CD4-positive, alpha-beta T cell treated with Interleukin-4 for 4 hours (primary cell): ENCODE data around the gene ANKLE1.
"Not testable (repeated sequence)": the region's sequence is repeated elsewhere in the genome, so short reads cannot be mapped to it uniquely, and the experiment has no call there.

Source experiments
- DNase-seq: peaks from one replicate; pipeline ENCODE4 v3.0.0-alpha.2; 2020

The ANKLE1 gene

DNA sequence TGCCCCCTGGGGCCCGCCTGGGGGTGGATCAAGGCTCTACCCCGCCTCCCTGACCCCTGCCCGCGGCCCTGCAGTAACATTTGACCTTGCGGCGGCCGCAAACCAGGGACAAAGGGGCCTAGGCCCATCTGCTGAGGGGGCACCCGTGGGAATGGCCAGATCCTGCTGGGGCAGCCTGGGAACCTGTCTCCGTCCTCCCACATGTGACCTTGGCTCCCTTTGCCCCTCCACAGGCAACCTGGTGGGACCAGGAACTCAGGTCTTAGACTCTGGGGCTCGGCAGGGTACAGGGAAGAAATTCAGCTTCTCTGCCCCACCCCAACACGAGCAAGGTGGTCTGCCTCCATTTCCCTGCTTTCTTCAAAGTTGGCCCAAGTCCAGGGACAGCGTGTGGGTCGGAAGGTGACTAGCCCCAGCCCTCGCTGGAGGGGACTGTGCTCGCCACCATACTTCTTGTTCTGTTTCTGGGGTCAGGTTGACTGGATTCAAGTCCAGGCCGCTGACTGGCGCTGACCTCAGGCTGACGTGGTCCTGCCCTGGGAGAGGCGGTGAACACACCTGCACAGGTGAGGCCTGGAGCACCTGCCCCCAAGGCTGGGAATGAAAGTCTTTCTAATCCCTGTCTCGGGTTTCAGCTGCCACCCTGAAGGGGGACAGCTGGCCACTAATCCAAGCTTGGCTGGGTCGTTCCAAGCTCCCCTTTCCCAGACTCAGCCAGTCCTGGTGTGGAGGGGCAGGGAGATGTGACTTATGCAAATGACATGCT, 33.5 kb upstream of the ANKLE1 start:
- DNase-seq = no peak

DNA sequence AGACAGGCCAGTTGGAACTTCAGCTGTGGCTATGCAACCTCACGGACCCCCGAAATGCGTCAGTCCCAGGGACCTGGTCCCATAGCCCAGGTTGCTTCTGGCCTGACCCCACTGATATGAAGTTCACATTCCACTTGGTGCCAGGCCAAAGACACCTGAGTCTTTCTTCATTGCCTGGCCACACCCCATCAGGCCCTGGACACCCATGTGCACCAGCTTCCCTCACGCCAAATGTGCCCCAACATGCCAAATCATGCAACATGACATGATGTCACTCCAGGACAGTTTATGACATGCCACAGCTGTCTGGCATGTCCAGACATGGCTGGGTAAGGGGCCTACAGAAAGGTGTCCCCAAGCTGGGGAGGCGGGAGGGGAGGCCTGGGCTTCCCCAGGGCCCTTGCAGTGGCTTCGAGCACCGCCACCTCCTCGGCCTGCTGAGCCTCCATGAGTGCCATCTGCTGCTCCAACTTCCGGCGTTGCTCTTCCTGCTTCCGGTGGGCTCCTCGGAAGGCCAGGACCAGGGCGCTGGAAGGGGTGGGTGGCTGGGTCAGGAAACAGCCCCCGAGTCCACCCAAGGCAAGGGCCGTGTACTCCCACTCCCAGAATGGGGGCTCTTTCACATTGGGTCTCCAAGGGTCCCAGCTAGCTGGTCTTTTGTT, 31.7 kb upstream of the ANKLE1 start:
- no peak for DNase-seq

DNA sequence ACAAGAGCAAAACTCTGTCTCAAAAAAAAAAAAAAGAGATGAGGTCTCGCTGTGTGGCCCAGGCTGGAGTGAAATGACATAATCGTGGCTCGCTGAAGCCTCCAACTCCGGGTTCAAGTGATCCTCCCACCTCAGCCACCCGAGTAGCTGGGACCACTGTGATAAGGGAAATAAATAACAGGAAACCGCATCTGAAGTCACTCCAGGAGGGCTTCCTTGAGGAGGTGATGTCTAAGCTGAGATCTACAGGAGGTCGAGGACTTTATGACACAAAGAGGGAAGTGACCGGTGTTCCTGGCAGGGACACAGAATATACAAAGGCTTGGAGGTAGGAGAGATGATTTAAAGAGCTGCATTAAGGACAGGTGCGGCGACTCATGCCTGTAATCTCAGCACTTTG, 27.1 kb upstream of the ANKLE1 start:
- DNase-seq = no peak

DNA sequence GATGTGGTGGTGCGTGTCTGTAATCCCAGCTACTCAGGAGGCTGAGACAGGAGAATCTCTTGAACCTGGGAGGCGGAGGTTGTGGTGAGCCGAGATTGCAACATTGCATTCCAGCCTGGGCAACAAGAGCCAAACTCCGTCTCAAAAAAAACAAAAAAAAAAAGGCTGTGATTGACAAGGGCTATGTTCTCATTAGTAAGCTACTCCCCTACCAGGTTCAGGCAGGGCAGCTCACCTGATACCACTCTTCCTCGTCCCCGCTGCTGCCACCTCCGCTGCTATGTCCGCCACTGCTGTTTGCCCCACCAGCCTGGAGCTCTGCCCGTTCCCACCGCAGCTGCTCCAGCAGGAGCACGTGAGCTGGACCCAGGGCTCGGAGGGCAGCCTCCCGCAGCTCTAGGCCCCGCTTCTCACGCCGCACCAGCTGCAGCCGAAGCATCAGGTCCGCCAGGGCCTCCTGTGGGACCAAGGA, 26.5 kb upstream of the ANKLE1 start:
- no peak for DNase-seq

DNA sequence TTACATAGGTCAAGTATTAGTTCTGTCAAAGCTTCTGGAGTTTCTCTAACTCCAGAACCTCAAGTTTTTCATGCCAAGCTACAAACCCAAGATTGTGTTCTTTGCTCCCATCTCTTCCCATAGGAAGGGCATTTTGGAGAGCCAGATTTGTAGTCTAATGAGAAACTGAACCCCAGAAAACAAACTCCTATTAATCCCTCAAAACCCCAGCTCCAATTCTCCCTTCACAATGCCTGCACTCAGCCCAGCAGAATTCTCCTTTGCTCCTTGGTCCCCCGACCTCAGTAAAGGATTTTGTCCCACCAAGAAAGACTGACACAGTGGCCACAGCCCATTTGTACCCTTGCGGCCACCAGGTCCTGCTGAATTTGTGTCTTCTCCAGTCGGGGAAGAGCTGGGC, 25.6 kb upstream of the ANKLE1 start:
- DNase-seq = no peak

DNA sequence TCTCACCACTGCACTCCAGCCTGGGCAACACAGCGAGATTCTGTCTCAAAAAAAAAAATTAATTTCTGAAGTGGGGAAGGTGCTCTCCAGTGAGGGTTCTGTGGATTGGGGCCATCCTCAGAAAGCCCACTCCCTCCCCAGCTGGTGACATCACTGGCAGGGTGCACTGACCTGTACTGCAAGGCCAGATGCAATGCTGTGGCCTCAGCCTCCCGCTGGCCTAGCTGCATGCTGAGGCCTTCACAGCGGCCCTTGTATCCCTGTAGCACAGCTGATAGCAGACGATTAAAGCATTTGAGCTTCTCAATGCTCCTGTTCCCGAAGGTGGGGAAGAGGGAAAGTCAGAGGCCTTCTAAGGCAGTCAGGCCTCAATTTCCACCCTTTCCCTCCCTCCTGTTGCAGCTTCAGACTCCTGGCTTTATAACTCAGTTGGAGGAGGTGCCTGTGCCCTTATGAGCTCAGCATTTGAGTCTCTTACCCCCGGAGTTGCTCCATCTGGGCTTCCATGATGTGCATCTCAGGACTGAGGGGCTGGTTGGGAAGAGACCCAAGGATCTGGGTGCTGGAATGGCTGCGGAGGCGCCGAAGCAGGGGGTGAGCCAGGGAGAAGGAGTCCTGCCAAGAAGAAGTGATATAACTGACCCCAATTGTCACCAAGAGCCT, 22.5 kb upstream of the ANKLE1 start:
- DNase-seq = no peak

DNA sequence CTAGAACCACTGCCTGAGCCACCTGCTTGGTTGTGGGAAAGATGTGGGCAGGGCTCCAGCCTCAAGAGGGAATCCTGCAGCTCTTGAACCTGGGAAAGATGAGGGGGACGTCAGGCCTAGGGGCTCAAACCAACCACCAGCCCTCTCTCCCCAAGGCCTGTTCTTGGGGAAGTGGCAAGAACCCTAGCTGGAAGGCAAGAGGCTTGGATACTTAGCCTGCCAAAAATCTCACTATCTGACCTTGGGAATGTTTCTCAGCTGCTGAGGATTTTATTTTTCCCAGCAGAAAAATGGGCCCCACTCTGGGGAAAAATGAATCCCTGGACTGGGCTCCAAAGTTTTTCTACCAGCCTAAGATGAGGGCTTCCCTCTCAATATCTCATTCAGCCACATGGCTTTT, 21.8 kb upstream of the ANKLE1 start:
- no peak for DNase-seq

DNA sequence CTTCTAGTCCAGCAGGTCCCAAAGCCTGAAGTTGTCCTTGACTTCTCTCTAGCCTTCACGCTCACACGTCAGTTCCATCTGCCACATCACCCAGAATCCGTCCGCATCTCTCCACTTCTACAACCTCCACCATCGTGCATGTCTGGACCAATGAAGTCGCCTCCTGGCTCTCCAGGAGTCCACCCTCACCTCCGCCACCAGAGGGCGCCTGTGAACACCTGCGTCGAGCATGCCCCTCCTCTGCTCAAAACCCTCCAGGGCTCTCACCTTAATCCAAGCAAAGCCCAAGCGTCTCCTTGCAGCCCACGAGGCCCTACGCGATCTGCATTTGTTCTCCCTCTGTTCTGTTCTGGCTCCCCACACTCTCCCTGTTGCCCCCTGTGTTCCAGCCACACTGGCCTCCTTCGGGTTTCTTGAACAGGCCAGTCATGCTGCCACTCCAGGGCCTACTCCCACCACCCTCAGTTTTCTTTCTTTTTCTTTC, 20.8 kb upstream of the ANKLE1 start:
- DNase-seq = peak; percentile 88

DNA sequence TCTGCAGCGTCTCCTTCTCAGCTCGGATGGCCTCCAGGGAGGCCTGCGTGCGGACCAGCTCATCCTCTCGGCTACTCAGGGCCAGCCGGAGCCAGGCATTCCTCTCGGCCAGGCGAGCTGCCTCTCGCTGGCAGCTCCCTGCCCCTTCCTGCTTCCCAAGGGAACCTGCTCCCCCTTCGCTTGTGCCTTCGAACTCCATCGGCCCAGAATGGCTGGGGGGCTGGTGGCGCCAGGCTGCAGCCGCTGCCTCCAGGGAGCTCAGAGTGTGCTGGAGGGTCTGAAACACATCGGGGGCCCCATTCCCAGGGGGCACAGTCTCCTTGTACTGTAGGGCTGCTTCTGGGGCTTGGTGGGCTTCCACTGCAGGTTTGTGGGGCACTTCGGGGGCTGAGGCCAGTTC, 19.1 kb upstream of the ANKLE1 start:
- DNase-seq = no peak

DNA sequence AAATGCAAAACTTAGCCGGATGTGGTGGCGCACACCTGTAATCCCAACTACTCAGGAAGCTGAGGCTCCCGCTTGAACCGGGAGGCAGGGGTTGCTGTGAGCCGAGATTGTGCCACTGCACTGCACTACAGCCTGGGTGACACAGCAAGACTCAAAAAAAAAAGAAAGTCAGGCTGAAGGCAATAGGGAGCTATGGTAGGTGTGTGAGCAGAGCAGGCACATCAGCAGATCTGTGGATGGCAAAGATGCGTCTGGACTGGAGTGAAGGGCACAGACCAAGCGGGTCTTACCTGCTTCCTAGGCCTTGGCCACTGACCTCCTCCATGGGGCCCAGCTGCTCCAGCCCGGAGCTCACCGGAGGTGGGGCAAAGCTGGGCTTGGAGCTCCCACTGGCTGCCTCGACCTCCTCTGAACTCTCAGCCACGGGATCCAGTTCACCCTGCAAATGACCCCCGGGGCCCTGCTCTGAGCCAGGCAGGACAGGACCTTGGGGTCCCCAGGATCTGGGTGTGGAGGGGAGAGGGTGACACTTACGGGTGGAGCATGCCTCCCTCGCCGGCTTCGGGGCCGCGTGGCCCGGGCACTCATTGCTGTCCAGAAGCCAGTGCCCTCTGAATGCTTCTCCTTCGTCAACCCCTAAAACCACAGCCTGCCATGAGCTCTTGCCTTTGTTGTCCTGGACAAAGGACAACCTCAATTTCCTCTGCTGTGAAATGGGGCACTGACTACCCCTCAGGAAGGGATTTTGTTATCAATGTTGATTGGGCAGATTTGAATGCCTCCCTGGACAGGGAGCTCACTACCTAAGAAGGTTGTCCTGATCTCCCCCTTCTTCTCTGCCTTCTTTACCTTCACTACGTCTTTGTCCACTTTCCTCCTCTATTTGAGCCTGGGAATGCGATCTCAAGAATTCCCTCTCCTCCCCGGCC, 17.7 kb upstream of the ANKLE1 start:
- no peak for DNase-seq

DNA sequence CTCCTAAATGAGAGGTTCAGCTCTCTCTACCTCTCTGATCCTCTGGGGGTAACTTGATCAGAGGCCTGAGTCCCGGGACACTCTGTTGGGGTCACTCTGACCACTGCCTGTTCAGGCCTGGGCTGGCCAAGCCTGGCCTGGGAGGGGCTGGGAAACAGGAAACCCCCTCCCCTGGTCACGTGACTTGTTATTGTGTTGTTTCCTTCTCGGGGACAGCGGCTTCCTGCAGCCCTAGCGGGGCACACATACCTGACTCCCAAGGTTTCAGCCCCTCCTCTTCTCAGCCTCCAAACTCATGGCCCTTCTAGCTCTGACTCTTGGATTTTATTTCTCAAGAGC, 17.1 kb upstream of the ANKLE1 start, which contains the start of gene USHBP1:
TSS of gene USHBP1 (minus strand) at position 105 of the 339 bp plus-strand sequence. CDS start 446 bp downstream, outside the sequence.
- no peak for DNase-seq

DNA sequence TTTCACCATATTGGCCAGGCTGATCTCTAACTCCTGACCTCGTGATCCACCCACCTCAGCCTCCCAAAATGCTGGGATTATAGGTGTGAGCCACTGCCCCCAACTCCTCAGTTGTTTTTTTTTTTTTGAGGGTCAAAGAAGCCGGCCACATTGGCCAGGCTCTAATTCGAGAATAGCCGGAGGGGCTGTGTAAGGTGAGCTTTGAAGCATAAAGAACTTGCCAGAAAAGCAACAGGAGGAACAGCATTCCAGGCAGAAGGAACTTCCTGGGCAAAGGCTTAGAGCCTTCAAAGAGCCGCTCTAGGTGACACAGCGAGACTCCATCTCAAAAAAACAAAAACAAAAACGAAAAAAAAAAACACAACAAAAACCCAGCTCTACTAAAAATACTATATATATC, 15.7 kb upstream of the ANKLE1 start:
- DNase-seq = no peak

DNA sequence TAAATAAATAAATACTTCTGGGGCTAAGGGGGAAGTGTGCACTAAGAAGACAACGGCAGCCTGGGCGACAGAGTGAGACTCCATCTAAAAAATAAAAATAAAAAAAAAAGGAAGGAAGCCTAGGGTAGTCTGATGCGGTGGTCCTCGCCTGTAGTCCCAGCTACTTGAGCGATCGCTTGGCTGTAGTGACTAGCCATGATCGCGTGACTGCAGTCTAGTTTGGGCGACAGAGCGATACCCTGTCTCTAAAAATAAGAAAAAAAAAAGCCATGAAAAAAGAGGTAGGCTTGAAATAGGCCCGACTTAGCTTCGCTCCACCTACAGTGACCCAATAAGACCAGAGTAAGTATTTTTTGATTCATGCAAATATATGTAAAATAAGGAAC, 15.1 kb upstream of the ANKLE1 start:
- DNase-seq = no peak

DNA sequence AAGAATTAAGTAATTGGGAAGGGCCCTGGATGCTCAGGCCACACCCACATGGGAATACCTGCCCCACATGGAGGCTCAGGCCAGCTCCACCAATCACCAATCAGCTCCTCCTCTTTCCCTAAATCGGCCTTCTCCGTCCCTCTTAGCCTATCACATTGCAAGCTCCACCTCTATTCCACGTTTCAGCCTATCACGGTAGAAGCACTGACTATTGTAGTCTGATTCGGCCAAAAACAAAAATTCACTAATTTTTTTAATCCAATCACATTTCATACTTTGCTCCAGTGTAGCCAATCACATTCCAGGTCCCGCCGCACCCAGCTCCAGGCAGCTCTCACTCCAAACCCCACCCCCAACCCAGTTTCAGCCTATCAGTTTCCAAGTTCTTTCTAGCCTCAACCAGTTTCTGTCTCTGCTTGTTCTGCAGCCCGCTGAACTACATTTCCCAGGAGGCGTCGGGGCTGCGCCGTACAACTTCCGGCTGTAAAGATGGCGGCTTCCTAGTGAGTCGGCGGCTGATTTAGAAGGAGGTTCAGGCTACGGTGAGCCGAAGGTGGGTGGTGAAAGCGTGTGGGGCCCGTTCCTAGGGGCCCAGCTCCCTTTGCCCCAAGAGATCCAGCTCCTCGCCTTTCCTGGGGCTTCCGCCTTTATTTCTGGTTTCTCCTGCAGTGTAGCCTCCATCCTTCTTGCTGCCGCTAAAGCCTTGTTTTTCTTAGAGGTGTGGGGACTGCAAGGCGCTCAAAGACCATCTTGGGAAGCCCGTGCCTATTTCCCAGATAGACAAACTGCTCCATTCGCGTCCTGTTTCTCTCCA, 14.5 kb upstream of the ANKLE1 start, which contains the start of gene BABAM1:
TSS of gene BABAM1 (plus strand) at position 469 of the 814 bp plus-strand sequence. CDS start 1,364 bp downstream, outside the sequence.
- DNase-seq = peak; percentile 99

DNA sequence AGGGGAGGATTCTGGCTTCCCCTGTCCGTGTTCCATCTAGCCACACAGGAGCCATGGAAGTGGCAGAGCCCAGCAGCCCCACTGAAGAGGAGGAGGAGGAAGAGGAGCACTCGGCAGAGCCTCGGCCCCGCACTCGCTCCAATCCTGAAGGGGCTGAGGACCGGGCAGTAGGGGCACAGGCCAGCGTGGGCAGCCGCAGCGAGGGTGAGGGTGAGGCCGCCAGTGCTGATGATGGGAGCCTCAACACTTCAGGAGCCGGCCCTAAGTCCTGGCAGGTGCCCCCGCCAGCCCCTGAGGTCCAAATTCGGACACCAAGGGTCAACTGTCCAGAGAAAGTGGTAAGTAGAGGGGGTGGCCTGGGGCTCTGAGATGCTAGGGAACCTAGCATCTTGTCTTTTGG, 12.9 kb upstream of the ANKLE1 start:
- DNase-seq = no peak

DNA sequence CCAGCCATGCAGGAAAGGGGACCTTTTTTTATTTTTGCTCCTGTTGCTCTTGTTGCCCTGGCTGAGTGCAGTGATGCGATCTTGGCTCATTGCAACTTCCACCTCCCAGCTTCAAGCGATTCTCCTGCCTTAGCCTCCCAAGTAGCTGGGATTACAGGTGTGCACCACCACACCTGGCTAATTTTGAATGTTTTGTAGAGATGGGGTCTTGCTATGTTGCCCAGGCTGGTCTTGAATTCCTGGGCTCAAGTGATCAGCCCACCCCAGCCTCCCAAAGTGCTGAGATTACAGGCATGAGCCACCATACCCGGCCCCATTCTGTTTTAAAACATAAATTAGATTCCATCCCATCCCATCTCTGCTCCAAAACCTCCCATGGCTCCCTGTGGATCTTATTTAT, 6.8 kb upstream of the ANKLE1 start:
- DNase-seq = not testable (repeated sequence)

DNA sequence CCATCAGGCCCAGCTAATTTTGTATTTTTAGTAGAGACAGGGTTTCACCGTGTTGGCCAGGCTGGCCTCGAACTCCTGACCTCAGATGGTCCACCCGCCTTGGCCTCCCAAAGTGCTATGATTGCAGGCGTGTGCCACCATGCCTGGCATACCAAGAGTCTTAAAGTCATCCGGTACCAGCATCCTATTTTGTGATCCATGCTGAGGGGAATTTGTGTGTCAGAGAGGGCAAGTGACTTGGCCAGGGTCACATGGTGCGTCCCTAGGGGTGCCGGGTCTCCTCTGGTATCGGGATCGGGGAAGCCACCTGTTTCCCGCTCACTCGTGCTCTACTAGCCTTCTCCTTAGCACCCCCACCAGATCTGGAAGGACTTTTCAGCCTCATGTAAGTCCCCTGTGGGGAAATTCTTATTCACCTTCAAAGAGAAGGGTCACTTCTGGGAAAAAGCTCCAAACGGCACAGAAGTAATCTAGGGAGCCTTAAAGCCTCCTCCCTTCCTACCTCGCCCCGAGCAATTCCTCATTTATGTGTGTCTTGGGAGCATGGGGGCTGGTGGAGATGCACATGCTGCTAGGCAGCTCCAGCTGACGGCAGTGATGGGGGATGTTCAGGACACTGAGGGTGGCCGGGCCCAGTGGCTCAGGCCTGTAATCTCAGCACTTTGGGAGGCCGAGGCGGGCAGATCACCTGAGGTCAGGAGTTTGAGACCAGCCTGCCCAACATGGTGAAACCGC, 6.1 kb upstream of the ANKLE1 start:
- no peak for DNase-seq

DNA sequence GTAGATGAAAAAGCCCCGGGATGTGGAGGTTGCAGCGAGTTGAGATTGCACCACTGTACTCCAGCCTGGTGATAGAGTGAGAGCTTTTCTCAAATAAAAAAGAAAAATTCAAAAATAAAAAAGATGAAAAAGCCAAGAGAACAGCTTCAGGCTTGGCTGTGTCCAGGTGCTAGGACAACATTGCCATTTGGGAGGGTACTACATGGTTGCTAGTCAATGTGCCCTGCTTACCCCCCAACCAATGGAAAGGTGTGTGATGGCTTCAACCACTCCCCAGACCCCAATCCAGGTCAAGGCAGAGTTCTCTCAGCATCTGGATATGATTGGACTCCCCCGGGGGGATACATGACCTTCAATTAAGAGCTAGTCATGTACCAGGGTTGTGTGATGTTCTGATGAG, 2.3 kb upstream of the ANKLE1 start:
- no peak for DNase-seq

DNA sequence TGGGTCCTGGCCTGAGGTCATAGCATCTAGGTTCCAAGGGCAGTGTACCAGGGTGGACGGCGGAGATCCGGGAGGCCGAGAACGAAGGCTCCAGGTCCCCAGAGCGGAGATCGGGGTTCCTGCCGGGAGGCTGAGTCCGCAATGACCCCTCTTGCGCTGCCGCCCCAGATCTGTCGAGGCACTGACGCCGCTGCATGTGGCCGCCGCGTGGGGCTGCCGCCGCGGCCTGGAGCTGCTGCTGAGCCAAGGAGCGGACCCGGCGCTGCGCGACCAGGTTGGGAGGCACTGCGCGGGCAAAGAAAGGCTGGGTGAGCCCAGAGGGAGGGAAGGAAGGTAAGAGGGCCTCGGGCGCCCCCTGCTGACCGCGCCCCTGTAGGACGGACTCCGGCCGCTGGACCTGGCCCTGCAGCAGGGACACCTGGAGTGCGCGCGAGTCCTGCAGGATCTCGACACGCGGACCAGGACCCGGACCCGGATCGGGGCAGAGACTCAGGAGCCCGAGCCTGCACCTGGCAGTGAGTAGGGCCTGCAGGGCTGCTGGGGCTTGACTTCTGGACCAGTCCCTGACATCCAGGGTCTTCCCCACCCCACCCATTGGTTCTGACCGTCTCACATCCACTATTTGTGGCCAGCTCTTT, 906 bp downstream of the ANKLE1 start:
- peak; percentile 73 for DNase-seq

DNA sequence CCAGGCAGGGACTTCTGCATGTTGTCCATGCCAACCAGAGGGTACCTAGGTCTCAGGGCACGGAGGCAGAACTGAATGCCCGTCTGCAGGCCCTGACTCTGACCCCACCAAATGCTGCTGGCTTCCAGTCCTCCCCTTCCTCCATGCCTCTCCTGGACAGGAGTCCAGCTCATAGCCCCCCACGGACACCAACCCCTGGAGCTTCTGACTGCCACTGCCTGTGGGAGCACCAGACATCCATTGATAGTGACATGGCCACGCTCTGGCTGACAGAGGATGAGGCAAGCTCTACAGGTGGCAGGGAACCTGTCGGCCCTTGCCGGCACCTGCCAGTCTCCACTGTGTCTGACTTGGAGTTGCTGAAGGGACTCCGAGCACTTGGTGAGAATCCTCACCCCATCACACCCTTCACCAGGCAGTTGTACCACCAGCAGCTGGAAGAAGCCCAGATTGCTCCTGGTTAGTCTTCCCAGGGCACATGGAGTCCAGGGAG, 1.8 kb downstream of the ANKLE1 start:
- DNase-seq = no peak
